Body of pancreas (tissue), 4 donors: ENCODE measurements around the gene EPN2. TPM values are rescaled to one million over a fixed set of nuclear protein-coding genes. Genes with fewer than 3 reads are reported as not detected.
"Not testable (repeated sequence)": the region's sequence is repeated elsewhere in the genome, so short reads cannot be mapped to it uniquely, and the experiment has no call there.

Source experiments
- ATAC-seq: fragments of 150-250 bp; one replicate; pipeline ENCODE4 v1.9.1; 2016
- DNase-seq, 4 donors: peaks; one replicate each; pipeline ENCODE4 v3.0.0-alpha.2; 2019
- H3K27ac ChIP-seq, 4 donors: fragments of 200-600 bp; sonication (generic); 1 replicate in 3 of 4; 2 replicates in 1 of 4; pipeline versions ENCODE4 v1.5.1 to v1.6.1; 2016 to 2019; ENCODE audit warnings: mild to moderate bottlenecking in 1 of 4, mixed read lengths in 1 of 4, moderate library complexity in 1 of 4
- H3K27me3 ChIP-seq, 2 donors: fragments of 200-600 bp; sonication (generic); one replicate each; pipeline ENCODE4 v1.6.0; 2016; ENCODE audit warnings: mild to moderate bottlenecking in 1 of 2
- H3K36me3 ChIP-seq, 2 donors: fragments of 200-600 bp; sonication (generic); replicated peaks in 1 of 2; 2 replicates each; pipeline ENCODE4 v1.5.1; 2016; ENCODE audit warnings: low read depth in 2 of 2; ENCODE audit not compliant: insufficient read depth in 1 of 2
- H3K4me1 ChIP-seq: fragments of 200-600 bp; sonication (generic); one replicate; pipeline ENCODE4 v1.6.0; 2016
- H3K4me3 ChIP-seq, 2 donors: fragments of 200-600 bp; sonication (generic); 1 replicate in 1 of 2; 2 replicates in 1 of 2; pipeline ENCODE4 v1.5.1; 2016 to 2019
- H3K9me3 ChIP-seq, 3 donors: fragments of 200-600 bp; sonication (generic); 1 replicate in 2 of 3; 2 replicates in 1 of 3; pipeline ENCODE4 v1.5.1; 2016
- CTCF ChIP-seq, 7 experiments: fragments of 450-650 bp in 4 of 7; fragments of 200-600 bp in 3 of 7; sonication (generic) in 3 of 7; IDR thresholded peaks; one replicate each; pipeline ENCODE4 v1.5.1; 2016 to 2019; ENCODE audit warnings: antibody characterized with exemption in 7 of 7
- POLR2A ChIP-seq, 3 donors: fragments of 450-650 bp; IDR thresholded peaks; one replicate each; pipeline ENCODE4 v1.6.1; 2016; ENCODE audit warnings: antibody characterized with exemption in 3 of 3, mild to moderate bottlenecking in 2 of 3
- WGBS, 2 donors: methylation state at CpG; one replicate each; pipeline ENCODE4 v1.1.5; 2017; 5-methylcytosine and 5-hydroxymethylcytosine counted together
- intact Hi-C: fragments of 100-400 bp; cut with DNase I; formaldehyde crosslinking; loops from one replicate; pipeline ENCODE4 v1.15.1; 2023
- total RNA-seq, 2 donors: library from RNA; depleted of rRNA; stranded (reverse); fragments of >200 nt; gene quantifications; one replicate each; pipeline ENCODE4 v1.1.0, GENCODE V29; 2016

EPN2 gene
- total RNA-seq, 2 donors from 2014 or later, result 32.7 to 46.5 TPM

- WGBS, 2 donors, result 79 to 88% methylated on average over 3 of the region's 3 CpGs
- no peaks in the 10 kb centered on the region for H3K36me3 ChIP-seq
- no peak for ATAC-seq
Measured at GRCh38 chr17:19275457-19276127, 38.4 kb downstream of the EPN2 start.

GRCh38 chr17:19278284-19278683 lies 41.1 kb downstream of the EPN2 start:
- H3K27ac ChIP-seq, H3K27me3 ChIP-seq, H3K4me1 ChIP-seq, intact Hi-C loops, DNase-seq, H3K36me3 ChIP-seq, H3K4me3 ChIP-seq, ATAC-seq, H3K9me3 ChIP-seq: not testable (repeated sequence)
- 83 to 85% methylated on average over 2 to 4 of the region's 4 CpGs for WGBS, 2 donors

More at GRCh38 chr17:19275457-19276127, 38.4 kb downstream of the EPN2 start:
- Histone ChIP-seq H3K4me3 (no peak overlapping the region), H3K4me1 (peaks cover 18% of the 10 kb centered on the region), H3K27ac (no peak overlapping the region), H3K9me3 (no peaks in the 10 kb centered on the region), H3K27me3 (no peaks in the 10 kb centered on the region)
- TF ChIP-seq CTCF (IDR thresholded peaks at IDR 0.05), result no peak
- no peak for TF ChIP-seq POLR2A (IDR thresholded peaks at IDR 0.05)
- intact Hi-C loops, result no loop called here
- no peak for DNase-seq

- Histone ChIP-seq H3K36me3 (peaks cover 0 to 3% of the 10 kb centered on the region in 2 donors), H3K27me3 (no peaks in the 10 kb centered on the region), H3K9me3 (no peaks in the 10 kb centered on the region), H3K4me1 (peaks cover 9% of the 10 kb centered on the region), H3K27ac (no peak overlapping the region), H3K4me3 (no peak overlapping the region)
- ATAC-seq (no peak), DNase-seq (no peak)
- intact Hi-C loops, result no loop called here
- TF ChIP-seq CTCF (IDR thresholded peaks at IDR 0.05) (no peak), POLR2A (IDR thresholded peaks at IDR 0.05) (no peak)
- 92 to 98% methylated on average over 6 of the region's 6 CpGs for WGBS, 2 donors
Measured at GRCh38 chr17:19278729-19279128, 41.6 kb downstream of the EPN2 start.

GRCh38 chr17:19281161-19281560 lies 44.0 kb downstream of the EPN2 start:
- no peak for DNase-seq
- no peaks in the 10 kb centered on the region for H3K4me1 ChIP-seq

More at GRCh38 chr17:19281161-19281560, 44.0 kb downstream of the EPN2 start:
- Histone ChIP-seq H3K36me3 (peaks cover 0 to 3% of the 10 kb centered on the region in 2 donors), H3K9me3 (no peaks in the 10 kb centered on the region), H3K4me3 (no peak overlapping the region), H3K27me3 (no peaks in the 10 kb centered on the region), H3K27ac (no peak overlapping the region)
- WGBS, 2 donors, result 52 to 69% methylated on average over 3 of the region's 3 CpGs
- no peak for ATAC-seq
- intact Hi-C loops, result no loop called here
- TF ChIP-seq POLR2A (IDR thresholded peaks at IDR 0.05), result no peak
- no peak for TF ChIP-seq CTCF (IDR thresholded peaks at IDR 0.05)
